Gastrocnemius medialis (tissue), 4 donors: ENCODE results near the gene STAP2.

Experiments
- CTCF ChIP-seq, 5 experiments: fragments of 450-650 bp in 3 of 5; fragments of 200-600 bp in 2 of 5; sonication (generic) in 2 of 5; IDR thresholded peaks in 4 of 5; conservative IDR thresholded peaks in 1 of 5; 1 replicate in 4 of 5; 2 replicates in 1 of 5; pipeline ENCODE4 v1.5.1; 2016 to 2019; ENCODE audit warnings: antibody characterized with exemption in 5 of 5, mild to moderate bottlenecking in 3 of 5, moderate library complexity in 3 of 5
- POLR2A ChIP-seq, 2 donors: fragments of 450-650 bp; IDR thresholded peaks; one replicate each; pipeline ENCODE4 v1.6.1; 2017; ENCODE audit warnings: antibody characterized with exemption in 2 of 2, mild to moderate bottlenecking in 2 of 2, moderate library complexity in 2 of 2

- TF ChIP-seq POLR2A (IDR thresholded peaks at IDR 0.05), result no peak
- no peak for TF ChIP-seq CTCF (IDR thresholded peaks at IDR 0.05 in 4 of 5, conservative IDR thresholded peaks at IDR 0.05 in 1 of 5)
Measured at GRCh38 chr19:4361152-4362046, 22.8 kb upstream of the STAP2 start.
